Measurements from ENCODE around the gene CENPVL3. TPM values are rescaled to one million over a fixed set of nuclear protein-coding genes. Genes with fewer than 3 reads are reported as not detected.

Gene CENPVL3
- total RNA-seq, 1 experiment from 2014 or later: not detected

DNA sequence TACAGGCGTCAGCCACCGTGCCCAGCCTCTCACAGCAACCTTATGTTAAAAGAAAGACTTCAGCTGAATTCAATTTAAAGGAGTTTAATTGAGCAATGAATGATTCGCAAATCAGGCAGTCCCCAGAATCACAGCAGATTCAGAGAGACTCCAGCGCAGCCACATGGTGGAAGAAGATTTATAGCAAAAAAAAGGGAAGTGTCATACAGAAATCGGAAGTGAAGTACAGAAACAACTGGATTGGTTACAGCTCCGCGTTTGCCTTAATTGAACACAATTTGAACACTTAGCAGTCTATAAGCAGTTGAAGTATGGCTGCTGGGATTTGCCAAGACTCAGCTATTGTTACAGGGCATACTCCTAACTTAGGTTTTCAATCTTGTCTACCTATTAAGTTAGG is 19.8 kb downstream of the CENPVL3 start:
- H3K4me3 Mint-ChIP-seq (ENCODE audit: unreplicated experiment): no peak overlapping the region
- no TSS peak for BruUV-seq (replicated peaks)
- peaks cover 52% of the 10 kb centered on the region for H3K27me3 Mint-ChIP-seq (ENCODE audit: insufficient read depth, unreplicated experiment)
- H3K27ac Mint-ChIP-seq (ENCODE audit: low read depth, unreplicated experiment): no peak overlapping the region
- POLR2A ChIA-PET: no interaction called here
- CTCF ChIA-PET: interaction anchor here (1.0 kb wide), 1 partner anchor 121 kb away, joined by 3 read pairs; no protein-coding TSS in a partner anchor
- intact Hi-C loops (cut with micrococcal nuclease): no loop called here
- H3K36me3 Mint-ChIP-seq (ENCODE audit: insufficient read depth, unreplicated experiment): no peaks in the 10 kb centered on the region
- no peaks in the 10 kb centered on the region for H3K9me3 Mint-ChIP-seq (ENCODE audit: unreplicated experiment)
- TF ChIP-seq, protein P1, sequence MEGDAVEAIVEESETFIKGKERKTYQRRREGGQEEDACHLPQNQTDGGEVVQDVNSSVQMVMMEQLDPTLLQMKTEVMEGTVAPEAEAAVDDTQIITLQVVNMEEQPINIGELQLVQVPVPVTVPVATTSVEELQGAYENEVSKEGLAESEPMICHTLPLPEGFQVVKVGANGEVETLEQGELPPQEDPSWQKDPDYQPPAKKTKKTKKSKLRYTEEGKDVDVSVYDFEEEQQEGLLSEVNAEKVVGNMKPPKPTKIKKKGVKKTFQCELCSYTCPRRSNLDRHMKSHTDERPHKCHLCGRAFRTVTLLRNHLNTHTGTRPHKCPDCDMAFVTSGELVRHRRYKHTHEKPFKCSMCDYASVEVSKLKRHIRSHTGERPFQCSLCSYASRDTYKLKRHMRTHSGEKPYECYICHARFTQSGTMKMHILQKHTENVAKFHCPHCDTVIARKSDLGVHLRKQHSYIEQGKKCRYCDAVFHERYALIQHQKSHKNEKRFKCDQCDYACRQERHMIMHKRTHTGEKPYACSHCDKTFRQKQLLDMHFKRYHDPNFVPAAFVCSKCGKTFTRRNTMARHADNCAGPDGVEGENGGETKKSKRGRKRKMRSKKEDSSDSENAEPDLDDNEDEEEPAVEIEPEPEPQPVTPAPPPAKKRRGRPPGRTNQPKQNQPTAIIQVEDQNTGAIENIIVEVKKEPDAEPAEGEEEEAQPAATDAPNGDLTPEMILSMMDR (IDR thresholded peaks at IDR 0.05; ENCODE audit: unreplicated experiment): no peak
- DNase-seq (ENCODE audit: unreplicated experiment): no peak
- no peaks in the 10 kb centered on the region for H3K4me1 Mint-ChIP-seq (ENCODE audit: insufficient read depth, unreplicated experiment)

DNA sequence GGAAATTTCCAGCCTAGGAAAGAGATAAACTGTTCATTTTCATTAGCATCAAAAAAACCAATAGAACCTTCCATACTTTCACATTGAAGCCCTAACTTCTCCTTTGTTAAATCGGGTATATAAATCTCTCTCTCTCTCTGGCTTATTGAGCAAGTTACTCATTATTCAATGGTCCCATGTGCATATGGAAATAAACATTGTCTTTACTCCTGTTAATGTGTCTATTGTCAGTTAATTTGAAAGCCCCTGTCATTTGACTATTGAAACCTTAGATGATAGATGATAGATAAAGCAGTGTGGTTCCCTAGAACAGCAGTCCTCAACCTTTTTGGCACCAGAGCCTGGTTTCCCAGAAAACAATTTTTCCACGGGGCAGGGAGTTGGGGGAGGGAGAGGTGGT is 46.8 kb downstream of the CENPVL3 start:
- no peak overlapping the region for H3K27ac Mint-ChIP-seq (ENCODE audit: low read depth, unreplicated experiment)
- TF ChIP-seq, protein P1 (IDR thresholded peaks at IDR 0.05; ENCODE audit: unreplicated experiment): no peak
- H3K4me3 Mint-ChIP-seq (ENCODE audit: unreplicated experiment): no peak overlapping the region
- H3K36me3 Mint-ChIP-seq (ENCODE audit: insufficient read depth, unreplicated experiment): no peaks in the 10 kb centered on the region
- no peaks in the 10 kb centered on the region for H3K9me3 Mint-ChIP-seq (ENCODE audit: unreplicated experiment)
- CTCF ChIA-PET: no interaction called here
- intact Hi-C loops (cut with micrococcal nuclease): no loop called here
- no peaks in the 10 kb centered on the region for H3K4me1 Mint-ChIP-seq (ENCODE audit: insufficient read depth, unreplicated experiment)
- no peak for DNase-seq (ENCODE audit: unreplicated experiment)
- no TSS peak for BruUV-seq (replicated peaks)
- POLR2A ChIA-PET: no interaction called here
- peaks cover 51% of the 10 kb centered on the region for H3K27me3 Mint-ChIP-seq (ENCODE audit: insufficient read depth, unreplicated experiment)

DNA sequence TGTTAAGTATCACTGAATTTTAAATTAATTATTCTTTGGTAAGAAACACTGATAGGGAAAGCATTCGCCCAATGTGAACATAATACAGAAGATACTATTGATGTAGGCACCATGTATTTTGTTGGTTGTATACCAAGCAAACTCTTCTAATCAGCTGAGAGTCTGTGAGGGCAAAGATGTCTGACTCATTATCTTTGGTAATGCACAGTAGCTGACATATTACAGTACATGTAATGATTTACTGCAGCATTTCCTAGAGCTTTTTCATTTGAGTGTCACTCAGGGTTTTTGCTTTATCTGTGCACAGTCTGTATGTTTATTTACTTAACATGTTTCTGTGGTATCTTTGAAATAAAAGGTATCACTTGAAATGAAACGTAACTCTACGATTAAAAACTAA is 49.2 kb downstream of the CENPVL3 start:
- ChIA-PET CTCF (no interaction called here), POLR2A (no interaction called here)
- H3K4me1 Mint-ChIP-seq (ENCODE audit: insufficient read depth, unreplicated experiment): no peaks in the 10 kb centered on the region
- H3K27me3 Mint-ChIP-seq (ENCODE audit: insufficient read depth, unreplicated experiment): peaks cover 37% of the 10 kb centered on the region
- no peak overlapping the region for H3K4me3 Mint-ChIP-seq (ENCODE audit: unreplicated experiment)
- intact Hi-C loops (cut with micrococcal nuclease): no loop called here
- H3K36me3 Mint-ChIP-seq (ENCODE audit: insufficient read depth, unreplicated experiment): no peaks in the 10 kb centered on the region
- no TSS peak for BruUV-seq (replicated peaks)
- no peak overlapping the region for H3K27ac Mint-ChIP-seq (ENCODE audit: low read depth, unreplicated experiment)
- DNase-seq (ENCODE audit: unreplicated experiment): no peak
- no peaks in the 10 kb centered on the region for H3K9me3 Mint-ChIP-seq (ENCODE audit: unreplicated experiment)
- TF ChIP-seq, protein P1 (IDR thresholded peaks at IDR 0.05; ENCODE audit: unreplicated experiment): no peak

DNA sequence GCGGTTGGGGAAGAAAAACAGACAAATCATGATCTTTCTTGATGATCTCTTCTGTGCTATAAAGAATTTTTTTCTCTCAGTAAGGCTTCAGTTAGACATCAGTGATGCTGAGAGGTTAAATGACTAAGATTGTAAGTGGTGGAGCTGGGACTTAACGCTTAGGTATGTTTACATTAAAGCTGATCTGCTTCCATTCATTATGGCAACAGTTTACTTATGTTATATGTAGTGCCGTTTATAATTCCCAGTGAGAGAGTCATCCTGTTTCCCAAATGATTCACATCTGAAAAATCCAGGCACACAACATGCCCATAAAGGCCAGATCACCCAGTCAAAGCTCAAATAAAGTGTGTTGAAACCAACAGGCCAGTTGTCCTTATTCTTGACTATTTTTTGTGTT is 50.1 kb downstream of the CENPVL3 start:
- no peaks in the 10 kb centered on the region for H3K9me3 Mint-ChIP-seq (ENCODE audit: unreplicated experiment)
- H3K4me1 Mint-ChIP-seq (ENCODE audit: insufficient read depth, unreplicated experiment): no peaks in the 10 kb centered on the region
- H3K27ac Mint-ChIP-seq (ENCODE audit: low read depth, unreplicated experiment): no peak overlapping the region
- peaks cover 34% of the 10 kb centered on the region for H3K27me3 Mint-ChIP-seq (ENCODE audit: insufficient read depth, unreplicated experiment)
- no peak overlapping the region for H3K4me3 Mint-ChIP-seq (ENCODE audit: unreplicated experiment)
- ChIA-PET POLR2A (interaction anchor here (0.7 kb wide), 1 partner anchor 72 kb away, joined by 3 read pairs; the partner anchor contains the start of gene NUDT11), CTCF (no interaction called here)
- no TSS peak for BruUV-seq (replicated peaks)
- no peaks in the 10 kb centered on the region for H3K36me3 Mint-ChIP-seq (ENCODE audit: insufficient read depth, unreplicated experiment)
- TF ChIP-seq, protein P1 (IDR thresholded peaks at IDR 0.05; ENCODE audit: unreplicated experiment): no peak
- DNase-seq (ENCODE audit: unreplicated experiment): peak; percentile 25
- intact Hi-C loops (cut with micrococcal nuclease): no loop called here

Other genes starting within 250 kb of the CENPVL3 start
- gene NUDT11, start 122.3 kb downstream of the CENPVL3 start, total RNA-seq (2022): 1.1 and 1.9 TPM in 2 replicates
- not detected in 2 replicates for gene CENPVL2, start 63.9 kb upstream of the CENPVL3 start, total RNA-seq (2022)
- not detected in 2 replicates for gene CENPVL1, start 91.6 kb upstream of the CENPVL3 start, total RNA-seq (2022)
- gene GSPT2, start 124.5 kb upstream of the CENPVL3 start, total RNA-seq (2022): not detected in 2 replicates

Data from MCF 10A (cell line).